HG03159 (cell line): Measurements from ENCODE around the gene PAK5.

Source experiments
- ATAC-seq: cut with Tn5 transposase; IDR thresholded peaks from one replicate; pipeline ENCODE4 v1.9.1; 2021; ENCODE audit warnings: mild to moderate bottlenecking, moderate library complexity; ENCODE audit not compliant: unreplicated experiment

PAK5 gene

DNA sequence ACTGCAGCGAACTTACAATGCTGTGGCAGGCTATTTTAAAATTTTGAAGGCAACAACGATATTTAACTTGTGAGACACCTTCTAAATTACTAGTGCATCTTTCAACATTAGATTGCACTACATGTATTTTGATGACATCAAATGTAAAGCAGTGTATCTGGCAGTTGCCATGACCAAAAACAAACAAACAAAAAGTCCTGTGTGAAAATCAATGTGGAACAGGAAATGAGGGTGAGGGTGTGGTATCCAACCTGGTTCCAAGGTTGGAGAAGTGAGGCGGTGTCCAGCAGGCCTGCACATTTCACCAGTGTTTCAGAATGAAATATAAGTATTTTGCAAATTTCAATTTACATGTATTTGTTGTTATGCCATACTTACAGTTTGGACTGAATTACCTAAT lies 212.5 kb downstream of the PAK5 start:
- no peak for ATAC-seq

DNA sequence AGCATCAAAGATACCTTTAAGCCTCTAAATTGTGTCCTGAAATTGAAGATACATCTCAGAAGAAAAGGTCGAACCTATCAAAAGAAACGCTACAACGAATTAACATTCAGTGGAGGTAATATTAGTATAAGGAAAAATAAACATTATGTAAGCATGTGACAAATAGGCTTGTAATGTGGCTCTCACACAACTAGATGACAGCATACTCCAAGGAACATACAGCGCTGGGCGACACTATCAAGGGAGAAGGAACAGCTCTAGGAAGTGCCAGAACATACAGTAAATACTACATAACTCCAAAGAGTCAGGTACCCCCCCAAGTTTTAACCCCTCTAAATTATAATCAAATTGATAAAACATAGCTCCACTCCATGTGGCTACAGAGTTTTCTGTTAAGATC lies 220.9 kb downstream of the PAK5 start:
- no peak for ATAC-seq

DNA sequence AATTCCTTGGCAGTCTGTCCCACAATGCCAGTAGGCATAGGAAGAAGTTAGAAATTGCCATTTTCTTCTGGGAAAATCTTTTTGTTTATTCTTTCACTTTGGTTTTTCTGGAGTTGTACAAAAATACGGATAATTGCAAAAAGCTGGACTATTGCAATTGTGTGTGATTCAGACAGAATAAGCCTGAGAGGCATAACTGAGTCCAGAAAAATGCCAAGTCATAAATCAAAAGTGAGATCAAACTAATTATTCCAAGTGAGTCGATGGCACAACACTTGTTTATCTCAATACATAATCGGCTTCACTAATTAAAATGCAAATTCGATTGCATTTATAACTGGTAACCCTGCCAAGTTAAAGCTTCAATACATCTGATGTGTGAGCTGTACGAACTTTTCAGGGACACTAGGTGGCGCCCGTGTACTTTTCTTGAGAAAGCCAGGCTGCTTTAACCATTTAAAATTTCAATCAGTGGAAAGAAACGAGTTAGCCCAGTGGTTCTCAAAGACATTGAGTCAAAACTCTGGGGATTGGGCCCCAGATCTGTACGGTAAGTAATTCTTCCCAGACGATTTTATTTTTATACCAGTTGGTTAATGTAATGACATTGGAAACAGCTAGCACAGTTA lies 221.9 kb downstream of the PAK5 start:
- peak; percentile 44 for ATAC-seq

DNA sequence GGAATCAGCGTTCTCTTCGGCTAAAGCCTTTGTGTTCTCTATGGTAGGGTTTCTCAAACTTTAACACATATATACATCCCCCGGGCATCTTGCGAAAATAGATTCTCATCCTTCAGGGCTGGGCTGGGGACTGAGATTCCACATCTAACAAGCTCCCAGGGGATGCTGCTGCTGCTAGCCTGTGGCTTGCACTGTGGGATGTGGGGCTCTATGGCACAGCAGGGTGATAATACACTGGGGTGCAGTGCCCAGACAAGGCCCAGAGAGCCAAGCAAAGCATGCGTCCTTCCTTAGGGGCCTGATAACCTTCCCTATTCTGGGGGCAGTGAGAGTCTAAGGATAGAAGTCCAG lies 222.4 kb downstream of the PAK5 start:
- peak; percentile 4 for ATAC-seq

- ATAC-seq: peak; percentile 97
Measured at GRCh38 chr20:9615766-9616454, 223.0 kb downstream of the PAK5 start.

DNA sequence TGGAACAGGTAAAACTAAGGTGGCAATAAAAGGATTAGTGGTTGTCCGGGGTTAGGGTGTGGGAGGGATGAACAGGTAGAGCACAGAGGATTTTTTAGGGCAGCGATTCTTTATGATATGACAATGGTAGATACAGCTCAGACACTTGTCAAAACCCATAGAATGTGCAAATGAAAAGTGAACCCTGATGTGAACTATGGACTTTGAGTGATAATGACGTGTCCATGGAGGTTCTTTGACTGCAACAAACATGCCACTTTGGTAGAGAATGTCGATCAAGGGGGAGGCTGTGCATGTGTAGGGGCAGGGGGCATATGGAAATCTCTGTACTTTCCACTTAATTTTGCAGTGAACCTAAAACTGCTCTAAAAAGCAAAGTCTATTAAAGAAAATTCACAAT lies 223.8 kb downstream of the PAK5 start:
- ATAC-seq: no peak

DNA sequence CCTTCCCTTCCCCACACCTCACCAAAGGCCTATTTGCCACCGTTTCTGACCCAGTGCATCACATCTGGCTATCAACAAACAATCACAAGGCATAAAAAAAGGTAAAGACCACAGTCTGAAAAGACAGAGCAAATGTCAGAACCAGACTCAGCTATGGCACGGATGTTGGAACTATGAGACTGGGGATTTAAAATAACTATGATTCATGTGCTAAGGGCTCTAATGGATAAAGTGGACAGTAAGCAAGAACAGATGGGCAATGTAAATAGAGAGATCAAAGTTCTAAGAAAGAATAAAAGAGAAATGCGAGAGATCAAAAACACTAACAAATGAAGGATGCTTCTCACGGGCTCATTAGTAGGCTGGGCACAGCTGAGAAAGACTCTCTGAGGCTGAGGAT lies 225.0 kb downstream of the PAK5 start:
- ATAC-seq: no peak

- no peak for ATAC-seq
Measured at GRCh38 chr20:9611921-9612320, 227.0 kb downstream of the PAK5 start.

- no peak for ATAC-seq
Measured at GRCh38 chr20:9610665-9611064, 228.2 kb downstream of the PAK5 start.

DNA sequence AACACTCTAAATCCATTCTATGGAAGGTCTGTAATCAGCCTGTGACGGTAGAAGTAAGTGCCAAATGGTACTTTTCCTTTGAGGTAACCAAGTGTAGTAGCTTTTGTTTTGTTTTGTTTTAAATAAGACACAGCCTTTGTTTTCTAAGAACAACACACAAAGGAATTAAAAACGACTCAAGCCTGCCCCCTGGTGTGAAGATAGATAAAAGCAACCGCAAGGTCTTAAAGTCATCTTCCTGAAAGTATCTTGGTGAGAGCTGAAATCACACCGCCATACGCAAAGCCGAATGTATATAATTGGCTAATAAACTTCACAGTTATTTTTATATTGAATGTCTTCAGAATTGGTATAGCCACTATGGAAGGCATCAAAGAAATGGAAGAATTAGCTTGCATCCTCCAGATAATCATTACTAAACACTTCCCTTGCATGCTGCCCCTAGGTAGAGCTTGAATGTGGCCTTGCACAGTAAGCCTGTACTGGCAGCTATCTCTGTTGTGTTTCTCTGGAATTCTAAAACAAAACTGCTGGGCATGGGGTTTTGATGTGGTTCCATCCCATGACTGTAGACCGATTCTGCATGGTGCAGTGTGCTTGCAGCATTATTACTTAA lies 228.9 kb downstream of the PAK5 start:
- ATAC-seq: peak; percentile 71

DNA sequence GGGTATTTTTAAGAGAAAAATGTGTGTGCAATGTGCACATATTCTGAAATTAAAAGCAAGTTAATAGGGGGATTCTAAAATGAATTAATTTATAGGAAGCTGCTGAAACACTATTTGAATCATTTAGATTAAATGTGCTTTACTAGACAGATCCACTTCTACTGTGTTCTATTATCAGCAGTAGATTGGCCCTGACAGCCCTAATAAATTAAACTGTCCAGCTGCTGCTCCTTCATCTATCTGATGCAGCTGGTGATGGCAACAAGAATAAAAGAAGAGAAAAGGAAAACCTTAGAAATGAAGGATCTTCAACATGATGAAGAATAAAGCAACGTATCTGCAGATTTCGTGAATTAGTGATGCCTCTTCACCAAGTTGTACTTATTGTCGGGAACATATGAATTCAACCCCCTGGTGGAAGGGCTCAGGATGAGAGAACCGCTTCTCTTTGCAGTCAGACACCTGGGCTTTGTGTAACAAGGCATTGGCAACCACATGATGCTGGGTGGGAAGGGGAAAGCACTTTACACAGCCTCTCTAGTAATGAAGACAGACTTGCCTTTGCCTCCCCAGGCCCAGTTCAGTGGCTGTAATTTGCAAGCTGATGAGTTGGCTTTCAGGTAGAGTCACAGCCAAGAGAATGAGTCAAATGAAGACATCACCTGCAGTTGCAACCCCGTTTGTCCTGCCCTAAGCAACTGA lies 230.1 kb downstream of the PAK5 start:
- no peak for ATAC-seq

- no peak for ATAC-seq
Measured at GRCh38 chr20:9602847-9603183, 236.1 kb downstream of the PAK5 start.

DNA sequence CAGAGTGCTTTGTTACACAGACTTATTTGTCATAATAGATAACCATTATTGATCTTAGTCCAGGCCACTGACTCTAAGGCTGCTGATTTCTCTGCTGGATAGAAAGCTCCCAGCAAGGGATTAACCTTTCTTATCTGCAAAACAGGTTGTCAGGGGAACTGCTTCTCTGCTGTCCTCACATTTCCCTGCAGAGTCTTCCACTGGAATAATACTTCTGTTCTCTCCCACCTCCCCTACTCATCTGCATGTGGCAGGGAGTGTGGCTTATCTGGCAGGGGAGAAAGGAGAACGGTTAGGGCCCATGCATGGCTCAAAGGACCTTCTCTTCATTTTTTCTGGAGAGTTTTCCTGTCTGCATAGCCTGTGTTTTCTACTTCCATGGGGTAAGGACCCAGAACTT lies 238.3 kb downstream of the PAK5 start:
- no peak for ATAC-seq

DNA sequence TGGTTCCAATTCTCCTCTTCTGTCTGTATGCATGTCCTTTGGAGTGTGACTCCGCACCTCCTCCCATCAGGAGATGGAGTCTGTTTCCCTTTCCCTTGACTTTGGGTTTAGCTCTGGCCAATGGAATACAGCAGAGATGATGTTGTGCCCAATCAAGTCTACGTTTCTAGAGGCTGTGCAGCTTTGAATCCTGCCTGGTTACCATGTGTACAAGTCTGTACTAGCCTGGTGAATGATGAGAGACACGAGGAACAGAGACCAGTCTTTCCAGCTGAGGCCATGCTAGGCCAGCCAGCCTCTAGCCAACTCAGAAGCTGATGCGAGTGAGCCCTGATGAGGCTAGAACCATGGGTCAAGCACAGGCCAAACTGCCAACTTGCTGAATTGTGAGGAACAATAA lies 241.3 kb downstream of the PAK5 start:
- ATAC-seq: no peak

GRCh38 chr20:9595763-9596162 lies 243.1 kb downstream of the PAK5 start:
- no peak for ATAC-seq

DNA sequence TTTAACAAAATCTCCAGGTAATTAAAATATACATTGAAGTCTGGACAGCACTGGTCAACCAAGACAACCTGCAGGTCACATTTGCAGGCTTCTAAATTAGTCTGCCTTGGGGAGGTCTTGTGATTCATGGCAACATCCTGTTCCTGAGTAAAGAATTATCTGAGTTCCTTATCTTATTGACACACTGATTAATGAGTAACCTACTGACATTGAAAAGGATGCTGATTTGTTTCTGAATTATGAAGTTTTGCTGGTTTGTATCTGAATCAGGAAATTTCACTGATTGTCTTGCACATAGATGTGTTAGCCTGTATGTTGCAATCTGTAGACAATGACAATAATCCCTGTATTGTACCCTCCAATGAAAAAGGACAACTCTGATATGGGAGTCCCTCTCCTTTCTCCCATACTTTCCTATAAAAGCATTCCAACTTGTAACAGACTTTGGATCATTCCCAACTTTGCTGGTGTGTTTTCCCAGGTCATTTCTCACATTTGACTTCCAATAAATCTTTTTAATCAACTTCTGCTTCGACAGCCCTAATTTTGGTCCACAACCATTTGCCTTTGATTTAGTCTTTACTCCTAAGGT lies 244.5 kb downstream of the PAK5 start:
- ATAC-seq: no peak

GRCh38 chr20:9592419-9592818 lies 246.5 kb downstream of the PAK5 start:
- ATAC-seq: no peak

DNA sequence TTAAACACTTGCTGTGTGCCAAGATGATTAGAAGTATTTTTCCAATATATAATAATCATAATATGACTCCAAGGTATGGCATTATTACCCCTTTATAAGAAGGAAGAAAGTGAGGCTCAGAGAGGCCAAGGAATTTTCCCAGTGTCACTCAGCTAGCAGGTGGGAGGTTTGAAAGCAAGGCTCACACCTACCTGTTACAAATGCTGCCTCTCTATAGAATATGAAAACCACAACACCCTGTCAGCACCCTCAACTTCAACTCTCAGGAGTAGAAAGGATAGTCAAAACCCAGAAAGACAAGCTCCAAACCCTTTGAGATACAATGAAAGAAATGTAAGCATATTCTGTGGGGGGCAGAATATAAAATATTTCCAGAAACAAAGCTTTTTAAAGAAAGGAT lies 247.8 kb downstream of the PAK5 start:
- ATAC-seq: no peak

DNA sequence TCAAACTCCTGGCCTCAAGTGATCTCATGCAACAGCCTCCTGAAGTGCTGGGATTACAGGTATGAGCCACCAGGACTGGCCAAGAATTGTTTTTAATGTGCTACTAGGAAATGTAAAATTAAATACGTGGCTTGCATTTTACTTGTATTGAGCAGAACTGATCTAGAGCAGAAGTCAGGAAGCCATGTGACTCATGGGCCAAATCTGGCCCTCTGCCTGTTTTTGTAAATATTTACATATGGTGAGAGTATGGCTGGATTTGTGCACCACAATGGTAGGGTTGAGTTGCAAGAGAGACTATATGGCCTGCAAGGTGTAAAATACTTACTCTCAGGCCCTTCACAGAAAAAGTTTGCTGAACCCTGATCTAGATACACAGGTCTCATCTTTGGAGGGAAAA lies 248.7 kb downstream of the PAK5 start:
- no peak for ATAC-seq

- ATAC-seq: no peak
Measured at GRCh38 chr20:9588706-9589105, 250.2 kb downstream of the PAK5 start.

DNA sequence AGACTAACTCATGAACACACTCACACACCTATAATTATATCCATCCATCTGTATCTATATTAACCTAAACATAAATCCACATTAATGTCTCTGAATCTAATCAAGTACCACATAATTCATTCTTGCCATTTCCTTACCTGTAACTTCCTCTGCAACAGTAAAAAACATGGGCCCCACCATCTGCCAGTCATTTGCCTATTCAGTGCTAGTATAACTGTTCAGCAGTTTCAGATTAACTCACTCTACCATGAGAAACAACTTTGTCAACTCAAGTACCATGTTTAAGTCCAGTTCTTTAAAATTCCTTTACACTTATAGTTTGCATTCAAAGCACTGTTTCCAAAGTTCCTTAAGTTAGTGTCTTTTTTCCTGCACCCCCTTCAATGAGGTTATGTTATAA lies 255.7 kb downstream of the PAK5 start:
- ATAC-seq: no peak

GRCh38 chr20:9582137-9582536 lies 256.7 kb downstream of the PAK5 start:
- ATAC-seq: no peak
